ENCODE measurements around the gene C21orf58.

DNA sequence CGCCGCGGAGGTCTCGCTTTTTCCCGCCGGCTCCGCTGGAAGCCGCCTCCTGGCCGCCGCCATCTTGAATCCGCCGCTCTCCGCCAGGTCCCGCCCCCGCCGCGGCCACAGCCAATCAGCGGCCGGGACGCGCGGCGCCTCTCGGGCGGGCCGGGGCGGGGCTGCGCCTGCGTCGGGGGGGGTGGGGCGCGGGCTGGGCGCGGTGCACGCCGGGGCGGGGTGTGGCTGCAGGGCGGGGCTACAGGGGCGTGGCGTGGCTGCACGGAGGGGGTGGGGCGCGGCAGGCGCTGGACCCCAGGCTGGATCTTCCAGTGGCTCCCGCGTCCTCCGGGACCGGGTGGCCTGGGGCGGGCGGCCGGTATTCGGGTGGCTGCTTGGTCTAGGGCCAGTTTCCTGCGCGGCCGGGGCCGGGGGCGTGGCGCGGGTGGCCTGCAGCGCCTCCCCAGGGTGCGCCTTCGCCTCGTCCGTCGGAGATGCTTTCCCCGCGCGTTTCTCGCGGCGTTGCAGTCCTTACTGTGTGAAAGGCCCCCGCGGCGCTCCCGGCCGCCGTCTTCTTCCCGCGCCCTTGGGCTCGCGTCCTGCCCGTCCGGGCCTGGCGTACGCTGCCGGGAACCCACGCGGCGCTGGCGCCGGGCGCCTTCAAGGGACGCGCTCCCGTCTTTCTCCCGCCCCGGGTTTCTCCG is 861 bp upstream of the C21orf58 start:
- TF ChIP-seq, protein P1, sequence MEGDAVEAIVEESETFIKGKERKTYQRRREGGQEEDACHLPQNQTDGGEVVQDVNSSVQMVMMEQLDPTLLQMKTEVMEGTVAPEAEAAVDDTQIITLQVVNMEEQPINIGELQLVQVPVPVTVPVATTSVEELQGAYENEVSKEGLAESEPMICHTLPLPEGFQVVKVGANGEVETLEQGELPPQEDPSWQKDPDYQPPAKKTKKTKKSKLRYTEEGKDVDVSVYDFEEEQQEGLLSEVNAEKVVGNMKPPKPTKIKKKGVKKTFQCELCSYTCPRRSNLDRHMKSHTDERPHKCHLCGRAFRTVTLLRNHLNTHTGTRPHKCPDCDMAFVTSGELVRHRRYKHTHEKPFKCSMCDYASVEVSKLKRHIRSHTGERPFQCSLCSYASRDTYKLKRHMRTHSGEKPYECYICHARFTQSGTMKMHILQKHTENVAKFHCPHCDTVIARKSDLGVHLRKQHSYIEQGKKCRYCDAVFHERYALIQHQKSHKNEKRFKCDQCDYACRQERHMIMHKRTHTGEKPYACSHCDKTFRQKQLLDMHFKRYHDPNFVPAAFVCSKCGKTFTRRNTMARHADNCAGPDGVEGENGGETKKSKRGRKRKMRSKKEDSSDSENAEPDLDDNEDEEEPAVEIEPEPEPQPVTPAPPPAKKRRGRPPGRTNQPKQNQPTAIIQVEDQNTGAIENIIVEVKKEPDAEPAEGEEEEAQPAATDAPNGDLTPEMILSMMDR (IDR thresholded peaks at IDR 0.05), result no peak
- TF ChIP-seq CREM (CRISPR knock-in tag; IDR thresholded peaks at IDR 0.05) (no peak), SP1 (CRISPR knock-in tag; conservative IDR thresholded peaks at IDR 0.05) (peak; percentile 55), ZNF263 (CRISPR knock-in tag; IDR thresholded peaks at IDR 0.05; ENCODE audit: low read depth) (no peak), FOXJ3 (CRISPR knock-in tag; IDR thresholded peaks at IDR 0.05; ENCODE audit: borderline replicate concordance) (no peak), SMAD3 (CRISPR knock-in tag; IDR thresholded peaks at IDR 0.05; ENCODE audit: borderline replicate concordance) (0 out of 2 replicates have a peak, but pooled peaks have one; percentile 5), SMAD4 (CRISPR knock-in tag; IDR thresholded peaks at IDR 0.05) (no peak), ELF4 (CRISPR knock-in tag; IDR thresholded peaks at IDR 0.05; ENCODE audit: low read depth) (no peak)
- TF ChIP-seq, protein P2, sequence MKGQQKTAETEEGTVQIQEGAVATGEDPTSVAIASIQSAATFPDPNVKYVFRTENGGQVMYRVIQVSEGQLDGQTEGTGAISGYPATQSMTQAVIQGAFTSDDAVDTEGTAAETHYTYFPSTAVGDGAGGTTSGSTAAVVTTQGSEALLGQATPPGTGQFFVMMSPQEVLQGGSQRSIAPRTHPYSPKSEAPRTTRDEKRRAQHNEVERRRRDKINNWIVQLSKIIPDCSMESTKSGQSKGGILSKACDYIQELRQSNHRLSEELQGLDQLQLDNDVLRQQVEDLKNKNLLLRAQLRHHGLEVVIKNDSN (CRISPR knock-in tag; IDR thresholded peaks at IDR 0.05), result no peak
- TF ChIP-seq, protein P3, sequence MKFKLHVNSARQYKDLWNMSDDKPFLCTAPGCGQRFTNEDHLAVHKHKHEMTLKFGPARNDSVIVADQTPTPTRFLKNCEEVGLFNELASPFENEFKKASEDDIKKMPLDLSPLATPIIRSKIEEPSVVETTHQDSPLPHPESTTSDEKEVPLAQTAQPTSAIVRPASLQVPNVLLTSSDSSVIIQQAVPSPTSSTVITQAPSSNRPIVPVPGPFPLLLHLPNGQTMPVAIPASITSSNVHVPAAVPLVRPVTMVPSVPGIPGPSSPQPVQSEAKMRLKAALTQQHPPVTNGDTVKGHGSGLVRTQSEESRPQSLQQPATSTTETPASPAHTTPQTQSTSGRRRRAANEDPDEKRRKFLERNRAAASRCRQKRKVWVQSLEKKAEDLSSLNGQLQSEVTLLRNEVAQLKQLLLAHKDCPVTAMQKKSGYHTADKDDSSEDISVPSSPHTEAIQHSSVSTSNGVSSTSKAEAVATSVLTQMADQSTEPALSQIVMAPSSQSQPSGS (CRISPR knock-in tag; IDR thresholded peaks at IDR 0.05; ENCODE audit: borderline replicate concordance, low read depth), result no peak
- TF ChIP-seq, protein P4, sequence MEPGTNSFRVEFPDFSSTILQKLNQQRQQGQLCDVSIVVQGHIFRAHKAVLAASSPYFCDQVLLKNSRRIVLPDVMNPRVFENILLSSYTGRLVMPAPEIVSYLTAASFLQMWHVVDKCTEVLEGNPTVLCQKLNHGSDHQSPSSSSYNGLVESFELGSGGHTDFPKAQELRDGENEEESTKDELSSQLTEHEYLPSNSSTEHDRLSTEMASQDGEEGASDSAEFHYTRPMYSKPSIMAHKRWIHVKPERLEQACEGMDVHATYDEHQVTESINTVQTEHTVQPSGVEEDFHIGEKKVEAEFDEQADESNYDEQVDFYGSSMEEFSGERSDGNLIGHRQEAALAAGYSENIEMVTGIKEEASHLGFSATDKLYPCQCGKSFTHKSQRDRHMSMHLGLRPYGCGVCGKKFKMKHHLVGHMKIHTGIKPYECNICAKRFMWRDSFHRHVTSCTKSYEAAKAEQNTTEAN (CRISPR knock-in tag; IDR thresholded peaks at IDR 0.05), result no peak
- TF ChIP-seq, protein P5, sequence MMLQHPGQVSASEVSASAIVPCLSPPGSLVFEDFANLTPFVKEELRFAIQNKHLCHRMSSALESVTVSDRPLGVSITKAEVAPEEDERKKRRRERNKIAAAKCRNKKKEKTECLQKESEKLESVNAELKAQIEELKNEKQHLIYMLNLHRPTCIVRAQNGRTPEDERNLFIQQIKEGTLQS (CRISPR knock-in tag; conservative IDR thresholded peaks at IDR 0.05), result no peak
